GM10266 (cell line): ENCODE measurements around the gene TMPRSS13.
"Not testable (repeated sequence)": the region's sequence is repeated elsewhere in the genome, so short reads cannot be mapped to it uniquely, and the experiment has no call there.

Source experiments
- DNase-seq: peaks from one replicate; pipeline ENCODE4 v3.0.0; 2012; ENCODE audit errors: extremely low spot score
- CTCF ChIP-seq: IDR thresholded peaks from 2 replicates; pipeline ENCODE4 v1.5.1; 2012; ENCODE audit warnings: mild to moderate bottlenecking, low read depth; ENCODE audit not compliant: control insufficient read depth, insufficient read depth; ENCODE audit errors: missing control alignments

The TMPRSS13 gene

GRCh38 chr11:117929142-117929915, at the start of gene TMPRSS13:
Gene TMPRSS13, minus strand, starts transcription at chr11:117929402. Its CDS starts 95 bp downstream, at chr11:117929307.
- TF ChIP-seq CTCF, result no peak
- DNase-seq, result no peak

GRCh38 chr11:117978991-117979390, 49.8 kb upstream of the TMPRSS13 start:
- no peak for DNase-seq
- TF ChIP-seq CTCF, result no peak

GRCh38 chr11:117978291-117978910, 49.2 kb upstream of the TMPRSS13 start:
- not testable (repeated sequence) for DNase-seq

- DNase-seq, result not testable (repeated sequence)
These were observed 48.5 kb upstream of the TMPRSS13 start for GRCh38 chr11:117977612-117978264.

GRCh38 chr11:117977029-117977428, 47.8 kb upstream of the TMPRSS13 start:
- DNase-seq, result no peak
- no peak for TF ChIP-seq CTCF

- TF ChIP-seq CTCF, result no peak
- DNase-seq, result no peak
These were observed 47.2 kb upstream of the TMPRSS13 start for GRCh38 chr11:117976445-117976844.

- TF ChIP-seq CTCF, result no peak
- DNase-seq, result no peak
These were observed 44.3 kb upstream of the TMPRSS13 start for GRCh38 chr11:117973503-117973860.
